Right lobe of liver (tissue), 4 donors: Measurements from ENCODE around the gene FTO.

Experiments
- POLR2A ChIP-seq: fragments of 450-650 bp; IDR thresholded peaks from one replicate; pipeline ENCODE4 v1.6.1; 2017; ENCODE audit warnings: antibody characterized with exemption, mild to moderate bottlenecking
- TF ChIP-seq, protein P1 (sequence below), 4 donors: fragments of 200-600 bp in 3 of 4; fragments of 450-650 bp in 1 of 4; IDR thresholded peaks; one replicate each; pipeline versions ENCODE4 v1.5.1 to v1.8.0; 2016 to 2022; ENCODE audit warnings: antibody characterized with exemption in 4 of 4, mild to moderate bottlenecking in 2 of 4
- donor health status: DM: no; HTN: no; CAD: no.
- donor health status: DM: no; HTN: no; CAD: no.
- donor health status: DM: no; HTN: yes; CAD: no.

- TF ChIP-seq, protein P1, sequence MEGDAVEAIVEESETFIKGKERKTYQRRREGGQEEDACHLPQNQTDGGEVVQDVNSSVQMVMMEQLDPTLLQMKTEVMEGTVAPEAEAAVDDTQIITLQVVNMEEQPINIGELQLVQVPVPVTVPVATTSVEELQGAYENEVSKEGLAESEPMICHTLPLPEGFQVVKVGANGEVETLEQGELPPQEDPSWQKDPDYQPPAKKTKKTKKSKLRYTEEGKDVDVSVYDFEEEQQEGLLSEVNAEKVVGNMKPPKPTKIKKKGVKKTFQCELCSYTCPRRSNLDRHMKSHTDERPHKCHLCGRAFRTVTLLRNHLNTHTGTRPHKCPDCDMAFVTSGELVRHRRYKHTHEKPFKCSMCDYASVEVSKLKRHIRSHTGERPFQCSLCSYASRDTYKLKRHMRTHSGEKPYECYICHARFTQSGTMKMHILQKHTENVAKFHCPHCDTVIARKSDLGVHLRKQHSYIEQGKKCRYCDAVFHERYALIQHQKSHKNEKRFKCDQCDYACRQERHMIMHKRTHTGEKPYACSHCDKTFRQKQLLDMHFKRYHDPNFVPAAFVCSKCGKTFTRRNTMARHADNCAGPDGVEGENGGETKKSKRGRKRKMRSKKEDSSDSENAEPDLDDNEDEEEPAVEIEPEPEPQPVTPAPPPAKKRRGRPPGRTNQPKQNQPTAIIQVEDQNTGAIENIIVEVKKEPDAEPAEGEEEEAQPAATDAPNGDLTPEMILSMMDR (IDR thresholded peaks at IDR 0.05), result no peak
- no peak for TF ChIP-seq POLR2A
These were observed 303.5 kb downstream of the FTO start for GRCh38 chr16:54007504-54007903.
